Activated naive CD4-positive, alpha-beta T cell treated with anti-CD3 and anti-CD28 coated beads, Interleukin-2, amount 10 ng/mL, durations not matched to agents 7 days and 5 days (primary cell): ENCODE measurements around the gene RNF145.
"Not testable (repeated sequence)": the region's sequence is repeated elsewhere in the genome, so short reads cannot be mapped to it uniquely, and the experiment has no call there.

Experiments used
- CTCF ChIA-PET: fragments of 350-600 bp; sonication (Branson Sonifier 250); formaldehyde crosslinking; loops from one replicate; lab custom pipeline; 2021; ENCODE audit warnings: antibody characterized with exemption; lab: Charles Lee
- DNase-seq: peaks from one replicate; pipeline ENCODE4 v3.0.0-alpha.2; 2020
- H3K27ac Mint-ChIP-seq: one replicate; pipeline ENCODE4 v1.8.0; 2021; ENCODE audit warnings: mild to moderate bottlenecking, moderate library complexity, mixed read lengths
- H3K27me3 Mint-ChIP-seq: one replicate; pipeline ENCODE4 v1.8.0; 2021; ENCODE audit warnings: mild to moderate bottlenecking, mixed read lengths
- H3K36me3 Mint-ChIP-seq: one replicate; pipeline ENCODE4 v1.8.0; 2021; ENCODE audit warnings: mixed read lengths
- H3K4me1 Mint-ChIP-seq: one replicate; pipeline ENCODE4 v1.8.0; 2021; ENCODE audit warnings: mixed read lengths
- H3K4me3 Mint-ChIP-seq: one replicate; pipeline ENCODE4 v1.8.0; 2021; ENCODE audit warnings: mild to moderate bottlenecking, moderate library complexity, mixed read lengths
- H3K9me3 Mint-ChIP-seq: one replicate; pipeline ENCODE4 v1.8.0; 2021; ENCODE audit warnings: mixed read lengths

Gene RNF145

GRCh38 chr5:159121061-159121460 lies 88.3 kb downstream of the RNF145 start:
- H3K36me3 Mint-ChIP-seq: peaks cover 14% of the 10 kb centered on the region
- peaks cover 6% of the 10 kb centered on the region for H3K27me3 Mint-ChIP-seq
- CTCF ChIA-PET: interaction anchor here (1.4 kb wide), 1 partner anchor 14 kb away, joined by 4 read pairs; no protein-coding TSS in a partner anchor
- peaks cover 23% of the 10 kb centered on the region for H3K4me1 Mint-ChIP-seq
- no peak for DNase-seq
- peak overlapping the region; percentile 91 for H3K27ac Mint-ChIP-seq
- peak overlapping the region; percentile 6 for H3K4me3 Mint-ChIP-seq
- peaks cover 21% of the 10 kb centered on the region for H3K9me3 Mint-ChIP-seq

- Mint-ChIP-seq H3K36me3 (peaks cover 14% of the 10 kb centered on the region), H3K9me3 (peaks cover 20% of the 10 kb centered on the region), H3K4me3 (peak overlapping the region; percentile 45), H3K27me3 (peaks cover 6% of the 10 kb centered on the region), H3K27ac (peak overlapping the region; percentile 91), H3K4me1 (peaks cover 23% of the 10 kb centered on the region)
- CTCF ChIA-PET: interaction anchor here (1.3 kb wide), 2 partner anchors 12 to 424 kb away, joined by 4 to 11 read pairs; no protein-coding TSS in a partner anchor
- DNase-seq: no peak
Observed at GRCh38 chr5:159120446-159120845, 88.9 kb downstream of the RNF145 start.

GRCh38 chr5:159119842-159120241 lies 89.5 kb downstream of the RNF145 start:
- Mint-ChIP-seq H3K27ac (peak overlapping the region; percentile 91), H3K36me3 (peaks cover 14% of the 10 kb centered on the region), H3K4me1 (peaks cover 23% of the 10 kb centered on the region), H3K9me3 (peaks cover 17% of the 10 kb centered on the region)
- CTCF ChIA-PET: interaction anchor here (0.8 to 1.3 kb wide), 6 partner anchors 9 to 424 kb away, joined by 3 to 11 read pairs (median 5); no protein-coding TSS in a partner anchor
- H3K4me3 Mint-ChIP-seq, DNase-seq, H3K27me3 Mint-ChIP-seq: not testable (repeated sequence)

- DNase-seq, H3K4me3 Mint-ChIP-seq, H3K27me3 Mint-ChIP-seq: not testable (repeated sequence)
Observed at GRCh38 chr5:159118958-159119659, 90.2 kb downstream of the RNF145 start.

GRCh38 chr5:159113405-159113804 lies 95.9 kb downstream of the RNF145 start:
- peaks cover 2% of the 10 kb centered on the region for H3K9me3 Mint-ChIP-seq
- H3K27me3 Mint-ChIP-seq: peaks cover 28% of the 10 kb centered on the region
- H3K36me3 Mint-ChIP-seq: peaks cover 3% of the 10 kb centered on the region
- CTCF ChIA-PET: no interaction called here
- DNase-seq: no peak
- no peak overlapping the region for H3K27ac Mint-ChIP-seq
- no peak overlapping the region for H3K4me3 Mint-ChIP-seq
- peaks cover 3% of the 10 kb centered on the region for H3K4me1 Mint-ChIP-seq

More at GRCh38 chr5:159118958-159119659, 90.2 kb downstream of the RNF145 start:
- Mint-ChIP-seq H3K4me1 (peaks cover 23% of the 10 kb centered on the region), H3K36me3 (peaks cover 14% of the 10 kb centered on the region), H3K9me3 (peaks cover 17% of the 10 kb centered on the region)
- CTCF ChIA-PET: interaction anchor here (0.8 to 1.3 kb wide), 6 partner anchors 9 to 423 kb away, joined by 3 to 11 read pairs (median 5); no protein-coding TSS in a partner anchor
- H3K27ac Mint-ChIP-seq: not testable (repeated sequence)

- H3K27me3 Mint-ChIP-seq: peaks cover 30% of the 10 kb centered on the region
- CTCF ChIA-PET: interaction anchor here (8.6 kb wide), 1 partner anchor 417 kb away, joined by 174 read pairs; no protein-coding TSS in a partner anchor
- no peak overlapping the region for H3K27ac Mint-ChIP-seq
Observed at GRCh38 chr5:159112436-159112835, 96.9 kb downstream of the RNF145 start.

More at GRCh38 chr5:159112436-159112835, 96.9 kb downstream of the RNF145 start:
- H3K4me1 Mint-ChIP-seq: no peaks in the 10 kb centered on the region
- no peak overlapping the region for H3K4me3 Mint-ChIP-seq
- no peaks in the 10 kb centered on the region for H3K9me3 Mint-ChIP-seq
- H3K36me3 Mint-ChIP-seq: no peaks in the 10 kb centered on the region
- no peak for DNase-seq
